Lower lobe of right lung (tissue), 2 donors: Measurements from ENCODE around the gene MDM1. TPM values are rescaled to one million over a fixed set of nuclear protein-coding genes. Genes with fewer than 3 reads are reported as not detected.

ENCODE experiments used
- ATAC-seq, 2 donors: fragments of 200-7000 bp; cut with Tn5 transposase; one replicate each; pipeline ENCODE4 v1.9.1; 2020 to 2022; ENCODE audit warnings: mild to moderate bottlenecking in 2 of 2, moderate library complexity in 2 of 2
- DNase-seq: peaks from one replicate; pipeline ENCODE4 v3.0.0-alpha.2; 2020
- H3K27ac ChIP-seq: fragments of 200-600 bp; one replicate; pipeline ENCODE4 v1.8.0; 2022
- H3K27me3 ChIP-seq: fragments of 200-600 bp; one replicate; pipeline ENCODE4 v1.8.0; 2022; ENCODE audit warnings: low read depth
- H3K36me3 ChIP-seq: fragments of 200-600 bp; one replicate; pipeline ENCODE4 v1.8.0; 2022; ENCODE audit warnings: mild to moderate bottlenecking
- H3K4me1 ChIP-seq: fragments of 200-600 bp; one replicate; pipeline ENCODE4 v1.8.0; 2022
- H3K4me3 ChIP-seq: fragments of 200-600 bp; one replicate; pipeline ENCODE4 v1.8.0; 2022; ENCODE audit warnings: mild to moderate bottlenecking
- H3K9me3 ChIP-seq: fragments of 200-600 bp; one replicate; pipeline ENCODE4 v1.8.0; 2022
- CTCF ChIP-seq: fragments of 200-600 bp; IDR thresholded peaks from one replicate; pipeline ENCODE4 v1.8.0; 2022; ENCODE audit warnings: antibody characterized with exemption, mild to moderate bottlenecking
- intact Hi-C: fragments of 100-400 bp; cut with DNase I; formaldehyde crosslinking; loops from one replicate; pipeline ENCODE4 v1.11.0; 2022
- total RNA-seq: library from RNA; stranded (reverse); fragmentation: NEBNext Ultra II Directional; extraction: Animal tissue kit (Norgen Biotek cat#: 25700); gene quantifications from one replicate; pipeline ENCODE4 v1.2.1, GENCODE V29; 2021
- donor health status: DM: no; HTN: yes; CAD: no; lungs with severe emphysema.

The MDM1 gene
- total RNA-seq, 1 donor from 2014 or later: 13.8 TPM

DNA sequence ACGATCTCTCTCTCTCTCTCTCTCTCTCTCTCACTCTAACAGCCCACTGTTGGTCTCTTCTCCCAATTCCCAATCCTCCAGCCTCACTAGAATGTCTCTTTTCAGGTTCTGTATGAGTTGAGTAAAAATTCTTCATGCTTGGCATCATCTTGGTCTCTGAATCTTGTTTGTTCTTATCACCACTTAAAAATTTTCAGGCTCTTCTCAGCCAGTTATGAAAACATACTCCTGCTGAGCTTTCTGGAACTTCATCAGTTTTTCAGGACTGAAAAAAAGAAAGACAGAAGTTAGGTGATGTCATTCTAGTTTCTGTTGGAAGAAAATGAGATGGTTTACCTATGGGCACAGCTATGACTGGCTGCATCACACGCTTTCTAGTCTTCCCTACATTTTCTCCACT is 67.3 kb downstream of the MDM1 start:
- Histone ChIP-seq H3K4me1 (no peaks in the 10 kb centered on the region), H3K36me3 (no peaks in the 10 kb centered on the region), H3K27ac (no peak overlapping the region), H3K9me3 (no peaks in the 10 kb centered on the region), H3K4me3 (no peak overlapping the region), H3K27me3 (no peaks in the 10 kb centered on the region)
- ATAC-seq: no peak
- intact Hi-C loops: no loop called here
- DNase-seq: no peak
- no peak for TF ChIP-seq CTCF

DNA sequence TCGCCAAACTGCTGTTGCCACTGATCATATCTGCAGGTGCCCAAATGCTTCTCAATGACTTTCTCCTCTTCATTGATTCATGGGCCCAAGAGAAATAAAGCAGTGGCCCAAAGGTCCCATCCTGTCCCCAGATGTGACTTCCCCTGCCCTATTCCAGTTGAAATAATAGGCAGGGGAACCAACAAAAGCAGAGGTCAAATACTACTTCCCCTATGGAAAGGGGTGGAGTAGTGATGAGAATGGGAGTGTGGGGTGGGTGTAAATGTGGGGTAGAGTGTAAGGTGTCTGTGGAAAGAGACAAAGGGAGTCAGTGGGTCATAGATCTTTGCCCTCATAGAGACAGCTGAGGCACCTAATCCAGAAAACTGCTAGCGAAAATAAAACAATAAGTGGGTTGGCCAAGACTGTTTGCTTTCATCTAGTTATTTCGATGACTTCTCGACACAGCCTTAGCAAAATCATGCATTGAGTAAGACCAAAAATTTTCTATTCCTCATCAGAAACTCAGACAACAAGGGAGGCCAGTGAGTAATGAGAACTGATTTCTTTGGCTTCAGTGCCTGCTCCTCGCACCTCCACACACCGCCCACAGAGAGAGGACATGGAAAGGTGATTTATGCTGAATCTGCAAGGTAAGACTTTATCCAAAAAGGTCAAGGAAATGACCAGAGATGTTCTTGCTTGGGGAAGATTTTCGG is 67.9 kb downstream of the MDM1 start:
- no peak for DNase-seq
- Histone ChIP-seq H3K4me3 (no peak overlapping the region), H3K36me3 (no peaks in the 10 kb centered on the region), H3K9me3 (no peaks in the 10 kb centered on the region), H3K4me1 (no peaks in the 10 kb centered on the region), H3K27me3 (no peaks in the 10 kb centered on the region), H3K27ac (no peak overlapping the region)
- intact Hi-C loops: no loop called here
- peak; percentile 52 to 66 for ATAC-seq
- no peak for TF ChIP-seq CTCF

GRCh38 chr12:68263366-68263765 is 68.8 kb downstream of the MDM1 start:
- no peaks in the 10 kb centered on the region for H3K36me3 ChIP-seq
- intact Hi-C loops: no loop called here
- no peak overlapping the region for H3K27ac ChIP-seq
- DNase-seq (no peak), ATAC-seq (no peak)
- TF ChIP-seq CTCF: no peak
- no peaks in the 10 kb centered on the region for H3K9me3 ChIP-seq
- no peaks in the 10 kb centered on the region for H3K4me1 ChIP-seq
- no peak overlapping the region for H3K4me3 ChIP-seq
- H3K27me3 ChIP-seq: no peaks in the 10 kb centered on the region

GRCh38 chr12:68261896-68262295 is 70.3 kb downstream of the MDM1 start:
- Histone ChIP-seq H3K36me3 (no peaks in the 10 kb centered on the region), H3K4me3 (no peak overlapping the region), H3K27me3 (no peaks in the 10 kb centered on the region), H3K4me1 (no peaks in the 10 kb centered on the region), H3K9me3 (no peaks in the 10 kb centered on the region), H3K27ac (no peak overlapping the region)
- DNase-seq (no peak), ATAC-seq (no peak)
- intact Hi-C loops: no loop called here
- TF ChIP-seq CTCF: no peak

GRCh38 chr12:68260153-68260552 is 72.0 kb downstream of the MDM1 start:
- TF ChIP-seq CTCF: no peak
- intact Hi-C loops: no loop called here
- ATAC-seq: no peak

More at GRCh38 chr12:68260153-68260552, 72.0 kb downstream of the MDM1 start:
- Histone ChIP-seq H3K27ac (no peak overlapping the region), H3K9me3 (no peaks in the 10 kb centered on the region), H3K4me3 (no peak overlapping the region), H3K27me3 (no peaks in the 10 kb centered on the region), H3K4me1 (no peaks in the 10 kb centered on the region), H3K36me3 (no peaks in the 10 kb centered on the region)
- no peak for DNase-seq
